IMR-90 (cell line): Measurements from ENCODE around the gene PLCG2. TPM values are rescaled to one million over a fixed set of nuclear protein-coding genes. Genes with fewer than 3 reads are reported as not detected.

Experiments used
- ATAC-seq: fragments of 200-7000 bp; cut with Tn5 transposase; 2 replicates; pipeline ENCODE4 v1.9.1; 2020; ENCODE audit warnings: low read depth, mild to moderate bottlenecking, moderate library complexity
- BruUV-seq: library from RNA; stranded (reverse); fragments of 400-500 nt; replicated peaks from 2 replicates; lab custom pipeline; 2021; lab: Mats Ljungman, UMichigan
- CTCF ChIA-PET: fragments of 300-600 bp; formaldehyde crosslinking; extraction: SDS; loops from one replicate; lab custom pipeline; 2021; ENCODE audit warnings: antibody characterized with exemption; lab: Yijun Ruan, JAX
- POLR2A ChIA-PET: fragments of 300-600 bp; sonication (Branson Sonifier 250); formaldehyde crosslinking; loops from one replicate; lab custom pipeline; 2022; ENCODE audit warnings: antibody characterized with exemption; ENCODE audit not compliant: unreplicated experiment; lab: Charles Lee
- DNase-seq: peaks from one replicate; pipeline ENCODE4 v3.0.0; 2013
- H2AFZ ChIP-seq: replicated peaks from 2 replicates; pipeline ENCODE3; 2013; ENCODE audit warnings: low read length, mild to moderate bottlenecking; ENCODE audit not compliant: poor library complexity
- H2AK5ac ChIP-seq: 2 replicates; pipeline ENCODE4 v1.6.1; 2013; ENCODE audit warnings: low read depth, low read length, inconsistent platforms
- H2AK9ac ChIP-seq: replicated peaks from 2 replicates; pipeline ENCODE3; 2013; ENCODE audit warnings: mild to moderate bottlenecking, low read depth, low read length, moderate library complexity; ENCODE audit not compliant: poor library complexity
- H2BK120ac ChIP-seq: 2 replicates; pipeline ENCODE4 v1.6.1; 2013; ENCODE audit warnings: low read depth, low read length, inconsistent platforms
- H2BK15ac ChIP-seq: 3 replicates; pipeline ENCODE4 v1.6.1; 2013; ENCODE audit warnings: low read depth, low read length, inconsistent platforms
- H2BK20ac ChIP-seq: 2 replicates; pipeline ENCODE4 v1.6.1; 2013; ENCODE audit warnings: low read depth, mild to moderate bottlenecking, inconsistent platforms, low read length, moderate library complexity
- H2BK5ac ChIP-seq: 2 replicates; pipeline ENCODE4 v1.6.1; 2013; ENCODE audit warnings: mild to moderate bottlenecking, low read depth, low read length, inconsistent platforms; ENCODE audit not compliant: poor library complexity, severe bottlenecking
- H3K14ac ChIP-seq: replicated peaks from 2 replicates; pipeline ENCODE4 v1.6.1; 2013; ENCODE audit warnings: low read depth, low read length, inconsistent platforms
- H3K18ac ChIP-seq: 2 replicates; pipeline ENCODE4 v1.6.1; 2013; ENCODE audit warnings: low read depth, low read length, control low read depth
- H3K23ac ChIP-seq: 2 replicates; pipeline ENCODE4 v1.6.1; 2013; ENCODE audit warnings: low read depth, low read length, inconsistent platforms
- H3K27ac ChIP-seq: 2 replicates; pipeline ENCODE4 v1.5.1; 2013; ENCODE audit warnings: mild to moderate bottlenecking, control low read depth, low read length; ENCODE audit not compliant: insufficient read depth
- H3K27me3 ChIP-seq: 2 replicates; pipeline ENCODE4 v1.6.1; 2013; ENCODE audit warnings: low read length; ENCODE audit not compliant: control insufficient read depth, insufficient read depth
- H3K36me3 ChIP-seq: 2 replicates; pipeline ENCODE4 v1.6.1; 2013; ENCODE audit warnings: low read length, mixed read lengths; ENCODE audit not compliant: control insufficient read depth, insufficient read depth
- H3K4ac ChIP-seq: 2 replicates; pipeline ENCODE4 v1.6.1; 2013; ENCODE audit warnings: low read depth, low read length, inconsistent platforms
- H3K4me1 ChIP-seq: 2 replicates; pipeline ENCODE4 v1.6.1; 2013; ENCODE audit warnings: low read length, mixed read lengths; ENCODE audit not compliant: control insufficient read depth, insufficient read depth
- H3K4me2 ChIP-seq: 2 replicates; pipeline ENCODE4 v1.6.1; 2013; ENCODE audit warnings: low read depth, mild to moderate bottlenecking, control low read depth, low read length, moderate library complexity
- H3K4me3 ChIP-seq: 2 replicates; pipeline ENCODE4 v1.5.1; 2013; ENCODE audit warnings: low read depth, mild to moderate bottlenecking, control low read depth, low read length, moderate library complexity; ENCODE audit not compliant: insufficient read depth
- H3K56ac ChIP-seq: 2 replicates; pipeline ENCODE4 v1.6.1; 2013; ENCODE audit warnings: low read length, inconsistent platforms; ENCODE audit not compliant: insufficient read depth; ENCODE audit errors: extremely low read depth
- H3K79me1 ChIP-seq, 2 experiments: 2 replicates each; pipeline ENCODE4 v1.6.1; 2013; ENCODE audit warnings: low read length in 2 of 2, inconsistent platforms in 1 of 2, low read depth in 1 of 2
- H3K9ac ChIP-seq: 2 replicates; pipeline ENCODE4 v1.6.1; 2013; ENCODE audit warnings: low read depth, low read length, control low read depth
- H3K9me1 ChIP-seq: 2 replicates; pipeline ENCODE4 v1.6.1; 2013; ENCODE audit warnings: low read length, inconsistent platforms; ENCODE audit not compliant: insufficient read depth
- H3K9me3 ChIP-seq: 2 replicates; pipeline ENCODE4 v1.6.1; 2013; ENCODE audit warnings: low read length; ENCODE audit not compliant: control insufficient read depth, insufficient read depth
- H4K20me1 ChIP-seq: 2 replicates; pipeline ENCODE4 v1.6.1; 2013; ENCODE audit warnings: low read length, inconsistent platforms; ENCODE audit not compliant: insufficient read depth
- H4K5ac ChIP-seq: 2 replicates; pipeline ENCODE4 v1.6.1; 2013; ENCODE audit warnings: mild to moderate bottlenecking, low read depth, low read length, control low read depth
- H4K8ac ChIP-seq, 2 experiments: 2 replicates each; pipeline ENCODE4 v1.6.1; 2013; ENCODE audit warnings: low read depth in 2 of 2, low read length in 2 of 2, control low read depth in 1 of 2, inconsistent platforms in 1 of 2
- H4K91ac ChIP-seq: 2 replicates; pipeline ENCODE4 v1.6.1; 2013; ENCODE audit warnings: low read depth, low read length, inconsistent platforms; ENCODE audit not compliant: insufficient read depth
- BHLHE40 ChIP-seq: fragments of 150-350 bp; IDR thresholded peaks from 2 replicates; pipeline ENCODE4 v1.6.1; 2016; ENCODE audit warnings: mild to moderate bottlenecking, low read depth, low read length
- CEBPB ChIP-seq: IDR thresholded peaks from 2 replicates; pipeline ENCODE4 v1.6.1; 2012; ENCODE audit warnings: low read depth, low read length, improper control_type of control experiment
- CTCF ChIP-seq: conservative IDR thresholded peaks from 2 replicates; pipeline ENCODE4 v1.5.1; 2012; ENCODE audit warnings: mild to moderate bottlenecking, low read depth, low read length, improper control_type of control experiment
- ELK1 ChIP-seq: fragments of 150-350 bp; IDR thresholded peaks from 2 replicates; pipeline ENCODE4 v1.6.1; 2016; ENCODE audit warnings: low read depth, mild to moderate bottlenecking, low read length, moderate library complexity, borderline replicate concordance
- FOS ChIP-seq: fragments of 150-350 bp; IDR thresholded peaks from 2 replicates; pipeline ENCODE4 v1.6.1; 2016; ENCODE audit warnings: low read depth, low read length
- MAZ ChIP-seq: IDR thresholded peaks from 2 replicates; pipeline ENCODE4 v1.6.1; 2012; ENCODE audit warnings: low read depth, mild to moderate bottlenecking, low read length, improper control_type of control experiment, moderate library complexity, borderline replicate concordance
- MXI1 ChIP-seq: IDR thresholded peaks from 2 replicates; pipeline ENCODE4 v1.6.1; 2012; ENCODE audit warnings: low read depth, mild to moderate bottlenecking, low read length, moderate library complexity, borderline replicate concordance
- NFE2L2 ChIP-seq: fragments of 150-350 bp; IDR thresholded peaks from 2 replicates; pipeline ENCODE4 v1.6.1; 2016; ENCODE audit warnings: low read depth, mild to moderate bottlenecking, low read length
- POLR2A ChIP-seq: IDR thresholded peaks from 2 replicates; pipeline ENCODE4 v1.6.1; 2012; ENCODE audit warnings: mild to moderate bottlenecking, low read depth, low read length
- RAD21 ChIP-seq: IDR thresholded peaks from 2 replicates; pipeline ENCODE4 v1.6.1; 2012; ENCODE audit warnings: low read length, improper control_type of control experiment
- RCOR1 ChIP-seq: IDR thresholded peaks from 2 replicates; pipeline ENCODE4 v1.6.1; 2012; ENCODE audit warnings: mild to moderate bottlenecking, low read length, improper control_type of control experiment; ENCODE audit not compliant: insufficient replicate concordance
- RFX5 ChIP-seq: IDR thresholded peaks from 2 replicates; pipeline ENCODE4 v1.8.0; 2012; ENCODE audit warnings: low read depth, mild to moderate bottlenecking, low read length, moderate library complexity
- SMC3 ChIP-seq: fragments of 150-350 bp; IDR thresholded peaks from 2 replicates; pipeline ENCODE4 v1.6.1; 2016; ENCODE audit warnings: low read depth, mild to moderate bottlenecking, antibody characterized with exemption, low read length, moderate library complexity
- WGBS, 2 experiments: methylation state at CpG; one replicate each; pipeline versions ENCODE4 v1.1.5 to v1.1.7; 2013; ENCODE audit warnings: missing lambda C conversion rate in 2 of 2; ENCODE audit not compliant: insufficient read length in 1 of 2; ENCODE audit errors: extremely low coverage in 2 of 2; 5-methylcytosine and 5-hydroxymethylcytosine counted together
- dilution Hi-C: fragments of 300-500 bp; cut with HindIII; formaldehyde crosslinking; loops from one replicate; pipeline ENCODE4 v1.14.3; 2018; ENCODE audit warnings: low sequenced_read_pairs; ENCODE audit not compliant: unreplicated experiment
- in situ Hi-C: fragments of 300-500 bp; cut with MboI; formaldehyde crosslinking; loops from 3 replicates; pipeline ENCODE4 v1.14.3; 2019; ENCODE audit warnings: low sequenced_read_pairs, inconsistent platforms, mixed read lengths
- intact Hi-C: fragments of 100-400 bp; cut with micrococcal nuclease; formaldehyde crosslinking; loops from 2 replicates; pipeline ENCODE4 v1.10.0; 2022
- polyA plus RNA-seq, 3 experiments: library from polyadenylated mRNA; depleted of rRNA; stranded (reverse); fragments of >200 nt; gene quantifications; 2 replicates each; pipeline ENCODE4 v1.2.3, GENCODE V29; 2012; ENCODE audit warnings: low replicate concordance in 1 of 3
- total RNA-seq: library from RNA; depleted of rRNA; stranded (reverse); fragments of >200 nt; gene quantifications from 2 replicates; pipeline ENCODE4 v1.2.3, GENCODE V29; 2012
- TF ChIP-seq, protein P1 (sequence below): fragments of 150-350 bp; IDR thresholded peaks from 2 replicates; pipeline ENCODE4 v1.6.1; 2017; ENCODE audit warnings: mild to moderate bottlenecking, antibody characterized with exemption, low read length, low read depth

The PLCG2 gene
- total and polyA plus RNA-seq, 2 of the 4 experiments (the other 2 are of a cell fraction) = 0.14 to 0.18 TPM

GRCh38 chr16:81900456-81900855 is 121.4 kb downstream of the PLCG2 start:
- no peak overlapping the region for H2BK20ac ChIP-seq
- no peak overlapping the region for H2AFZ ChIP-seq
- ChIA-PET POLR2A (interaction anchor here (0.6 kb wide), 1 partner anchor 11 kb away, joined by 3 read pairs; no protein-coding TSS in a partner anchor), CTCF (no interaction called here)
- H2AK5ac ChIP-seq = no peak overlapping the region
- no peak overlapping the region for H2BK5ac ChIP-seq
- no peaks in the 10 kb centered on the region; the same call in 1 of the 2 replicates for H3K9me3 ChIP-seq
- no peak overlapping the region for H3K27ac ChIP-seq
- no peak for DNase-seq
- H2BK120ac ChIP-seq = no peak overlapping the region
- H4K5ac ChIP-seq = no peak overlapping the region
- H3K18ac ChIP-seq = no peak overlapping the region
- no TSS peak for BruUV-seq
- peaks cover 2% of the 10 kb centered on the region; the same call in 1 of the 2 replicates for H3K27me3 ChIP-seq
- in situ Hi-C loops (no loop called here), intact Hi-C loops (no loop called here), dilution Hi-C loops (no loop called here)
- no peak overlapping the region for H3K23ac ChIP-seq
- no peaks in the 10 kb centered on the region for H3K79me1 ChIP-seq
- H3K4me3 ChIP-seq = no peak overlapping the region
- no peak overlapping the region for H2BK15ac ChIP-seq
- no peak overlapping the region for H3K4ac ChIP-seq
- H3K9me1 ChIP-seq = no peaks in the 10 kb centered on the region
- no peak overlapping the region for H3K14ac ChIP-seq
- TF ChIP-seq NFE2L2 (no peak), RCOR1 (no peak), ELK1 (no peak), RFX5 (no peak), MXI1 (no peak), CTCF (no peak), SMC3 (no peak), POLR2A (no peak), RAD21 (no peak), FOS (no peak), CEBPB (no peak), MAZ (no peak), BHLHE40 (no peak)
- TF ChIP-seq, protein P1, sequence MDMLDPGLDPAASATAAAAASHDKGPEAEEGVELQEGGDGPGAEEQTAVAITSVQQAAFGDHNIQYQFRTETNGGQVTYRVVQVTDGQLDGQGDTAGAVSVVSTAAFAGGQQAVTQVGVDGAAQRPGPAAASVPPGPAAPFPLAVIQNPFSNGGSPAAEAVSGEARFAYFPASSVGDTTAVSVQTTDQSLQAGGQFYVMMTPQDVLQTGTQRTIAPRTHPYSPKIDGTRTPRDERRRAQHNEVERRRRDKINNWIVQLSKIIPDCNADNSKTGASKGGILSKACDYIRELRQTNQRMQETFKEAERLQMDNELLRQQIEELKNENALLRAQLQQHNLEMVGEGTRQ = no peak
- 76% methylated on average over 8 of the region's 17 CpGs; no CpG with 5 or more reads in 1 of the 2 experiments for WGBS, 2 experiments
- H3K4me1 ChIP-seq = no peaks in the 10 kb centered on the region
- no peaks in the 10 kb centered on the region for H3K36me3 ChIP-seq
- no peak overlapping the region for H3K4me2 ChIP-seq
- ATAC-seq = no peak
- no peak overlapping the region for H4K8ac ChIP-seq
- H3K56ac ChIP-seq = no peak overlapping the region
- no peak overlapping the region for H4K91ac ChIP-seq
- H4K20me1 ChIP-seq = no peaks in the 10 kb centered on the region
- H2AK9ac ChIP-seq = no peak overlapping the region
- no peak overlapping the region for H3K9ac ChIP-seq
